GM21528 (cell line): ENCODE data around the gene TOPORS.
"Not testable (repeated sequence)": the region's sequence is repeated elsewhere in the genome, so short reads cannot be mapped to it uniquely, and the experiment has no call there.

Experiments used
- ATAC-seq: cut with Tn5 transposase; IDR thresholded peaks from one replicate; pipeline ENCODE4 v1.9.1; 2021; ENCODE audit warnings: mild to moderate bottlenecking, moderate library complexity; ENCODE audit not compliant: unreplicated experiment, low FRiP score

Gene TOPORS

GRCh38 chr9:32552172-32552872, at the start of gene TOPORS, which contains the start of gene SMIM27:
TOPORS (minus strand) TSS chr9:32552586; CDS start chr9:32552436, 150 bp downstream.
SMIM27 (plus strand) TSS chr9:32552327; CDS start chr9:32552435, 108 bp downstream.
- peak; percentile 74 for ATAC-seq

- ATAC-seq: not testable (repeated sequence)
Measured at GRCh38 chr9:32599021-32599420, 46.6 kb upstream of the TOPORS start.

- no peak for ATAC-seq
Measured at GRCh38 chr9:32596936-32597335, 44.5 kb upstream of the TOPORS start.

- no peak for ATAC-seq
Measured at GRCh38 chr9:32596096-32596865, 43.9 kb upstream of the TOPORS start.

GRCh38 chr9:32590898-32591297, 38.5 kb upstream of the TOPORS start:
- no peak for ATAC-seq

- ATAC-seq: no peak
Measured at GRCh38 chr9:32590476-32590875, 38.1 kb upstream of the TOPORS start.

- ATAC-seq: no peak
Measured at GRCh38 chr9:32589083-32589723, 36.8 kb upstream of the TOPORS start.

GRCh38 chr9:32587901-32588300, 35.5 kb upstream of the TOPORS start:
- ATAC-seq: no peak

GRCh38 chr9:32584784-32585183, 32.4 kb upstream of the TOPORS start:
- ATAC-seq: no peak

GRCh38 chr9:32581512-32582143, 29.2 kb upstream of the TOPORS start:
- no peak for ATAC-seq

- no peak for ATAC-seq
Measured at GRCh38 chr9:32580631-32581300, 28.4 kb upstream of the TOPORS start.

GRCh38 chr9:32579706-32580331, 27.4 kb upstream of the TOPORS start:
- ATAC-seq: no peak

GRCh38 chr9:32578976-32579375, 26.6 kb upstream of the TOPORS start:
- no peak for ATAC-seq

GRCh38 chr9:32577316-32577715, 24.9 kb upstream of the TOPORS start:
- ATAC-seq: no peak

- ATAC-seq: no peak
Measured at GRCh38 chr9:32574858-32575257, 22.5 kb upstream of the TOPORS start.

- no peak for ATAC-seq
Measured at GRCh38 chr9:32573821-32574220, 21.4 kb upstream of the TOPORS start.

- ATAC-seq: peak; percentile 88
Measured at GRCh38 chr9:32572900-32573523, 20.6 kb upstream of the TOPORS start, which contains the start of gene NDUFB6. NDUFB6 (minus strand) TSS chr9:32573159; CDS start chr9:32573060, 99 bp downstream.

- peak; percentile 93 for ATAC-seq
Measured at GRCh38 chr9:32571969-32572899, 19.8 kb upstream of the TOPORS start.
